ENCODE data around the gene ANK3.

ANK3 gene

DNA sequence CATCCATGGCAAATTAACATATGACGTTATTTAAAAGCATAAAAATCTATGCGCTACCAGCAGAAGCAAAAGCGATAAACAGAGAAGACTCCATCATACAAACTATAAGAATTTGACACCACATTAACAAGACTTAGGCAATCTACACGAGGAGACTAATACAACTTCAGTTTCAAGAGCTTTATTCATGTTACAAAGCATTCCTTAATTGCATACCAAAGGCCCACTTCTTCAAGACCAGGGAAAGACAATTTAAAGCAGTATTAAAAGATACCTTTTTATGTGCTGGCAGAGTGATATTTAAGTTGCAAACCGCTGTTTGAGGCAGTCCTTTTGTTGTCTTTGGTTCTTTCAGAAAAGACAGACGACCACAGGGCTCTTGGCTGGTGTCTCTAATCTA lies 307.3 kb downstream of the ANK3 start:
- TF ChIP-seq, protein P1, sequence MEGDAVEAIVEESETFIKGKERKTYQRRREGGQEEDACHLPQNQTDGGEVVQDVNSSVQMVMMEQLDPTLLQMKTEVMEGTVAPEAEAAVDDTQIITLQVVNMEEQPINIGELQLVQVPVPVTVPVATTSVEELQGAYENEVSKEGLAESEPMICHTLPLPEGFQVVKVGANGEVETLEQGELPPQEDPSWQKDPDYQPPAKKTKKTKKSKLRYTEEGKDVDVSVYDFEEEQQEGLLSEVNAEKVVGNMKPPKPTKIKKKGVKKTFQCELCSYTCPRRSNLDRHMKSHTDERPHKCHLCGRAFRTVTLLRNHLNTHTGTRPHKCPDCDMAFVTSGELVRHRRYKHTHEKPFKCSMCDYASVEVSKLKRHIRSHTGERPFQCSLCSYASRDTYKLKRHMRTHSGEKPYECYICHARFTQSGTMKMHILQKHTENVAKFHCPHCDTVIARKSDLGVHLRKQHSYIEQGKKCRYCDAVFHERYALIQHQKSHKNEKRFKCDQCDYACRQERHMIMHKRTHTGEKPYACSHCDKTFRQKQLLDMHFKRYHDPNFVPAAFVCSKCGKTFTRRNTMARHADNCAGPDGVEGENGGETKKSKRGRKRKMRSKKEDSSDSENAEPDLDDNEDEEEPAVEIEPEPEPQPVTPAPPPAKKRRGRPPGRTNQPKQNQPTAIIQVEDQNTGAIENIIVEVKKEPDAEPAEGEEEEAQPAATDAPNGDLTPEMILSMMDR (conservative IDR thresholded peaks at IDR 0.05; ENCODE audit: low read depth, low read length), result no peak
- no peak for DNase-seq (ENCODE audit: low read depth)
- H3K4me3 ChIP-seq (ENCODE audit: low read length), result no peak overlapping the region

DNA sequence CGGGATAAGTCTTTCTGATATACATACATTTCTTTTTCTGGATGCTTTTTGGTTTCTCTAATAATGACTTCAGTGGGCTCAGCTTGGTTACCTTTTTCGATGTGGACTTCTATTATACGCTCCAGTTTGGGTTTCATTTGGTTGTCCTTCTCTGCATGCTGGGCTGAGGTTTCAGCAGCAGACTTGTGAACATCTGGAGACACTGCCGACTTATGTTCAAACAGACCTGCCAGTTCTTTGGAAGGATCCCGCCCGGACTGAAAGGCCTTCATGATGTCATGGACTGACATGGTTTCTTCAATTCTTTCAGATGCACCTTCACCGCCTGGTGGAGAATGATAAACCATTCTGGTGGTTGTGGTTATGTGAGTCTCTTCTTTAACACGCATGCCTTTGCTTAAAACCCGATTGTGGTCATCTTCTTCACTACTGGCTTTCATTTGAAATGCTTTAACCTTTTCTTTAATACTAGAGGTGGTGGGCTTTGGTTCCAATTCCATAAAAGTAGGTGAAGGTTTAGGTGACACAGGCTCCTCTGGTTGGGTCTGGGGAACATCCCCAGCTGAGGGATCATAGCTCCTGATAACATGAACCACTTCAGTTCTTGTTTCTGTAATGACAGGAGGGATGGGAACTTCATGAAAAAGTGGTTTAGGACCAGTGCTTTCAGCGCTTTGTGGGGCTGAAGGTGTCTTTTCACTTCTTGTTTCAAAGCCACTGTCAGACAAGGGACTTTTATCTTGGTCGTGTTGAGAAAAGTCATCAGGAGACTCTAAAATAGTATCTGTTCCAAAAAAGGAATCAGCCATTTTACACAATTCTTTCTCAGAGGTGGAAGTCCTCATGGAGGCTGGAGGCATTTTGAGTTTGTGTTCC lies 315.7 kb downstream of the ANK3 start:
- no peak for DNase-seq (ENCODE audit: low read depth)
- TF ChIP-seq, protein P1 (conservative IDR thresholded peaks at IDR 0.05; ENCODE audit: low read depth, low read length), result no peak
- H3K4me3 ChIP-seq (ENCODE audit: low read length), result no peak overlapping the region

DNA sequence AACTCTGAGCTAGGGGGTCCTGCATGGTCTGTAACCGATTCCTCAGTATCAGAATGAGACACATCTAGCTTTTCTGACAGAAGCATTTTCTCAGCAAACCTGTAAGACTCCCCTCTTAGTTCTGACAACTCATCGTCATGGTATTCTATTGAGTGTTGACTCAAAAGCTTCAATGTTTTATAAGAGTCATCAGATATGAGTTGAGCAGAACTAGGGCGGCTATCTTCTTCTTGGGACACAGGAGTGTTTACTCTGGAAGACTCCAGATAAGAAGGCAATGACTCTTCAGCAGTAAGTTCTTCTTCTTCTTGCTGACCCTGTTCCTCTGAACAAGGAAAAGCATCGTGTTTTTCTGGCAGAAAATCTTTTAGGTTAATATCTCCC lies 316.3 kb downstream of the ANK3 start:
- no peak for DNase-seq (ENCODE audit: low read depth)
- TF ChIP-seq, protein P1 (conservative IDR thresholded peaks at IDR 0.05; ENCODE audit: low read depth, low read length), result no peak
- H3K4me3 ChIP-seq (ENCODE audit: low read length), result no peak overlapping the region

DNA sequence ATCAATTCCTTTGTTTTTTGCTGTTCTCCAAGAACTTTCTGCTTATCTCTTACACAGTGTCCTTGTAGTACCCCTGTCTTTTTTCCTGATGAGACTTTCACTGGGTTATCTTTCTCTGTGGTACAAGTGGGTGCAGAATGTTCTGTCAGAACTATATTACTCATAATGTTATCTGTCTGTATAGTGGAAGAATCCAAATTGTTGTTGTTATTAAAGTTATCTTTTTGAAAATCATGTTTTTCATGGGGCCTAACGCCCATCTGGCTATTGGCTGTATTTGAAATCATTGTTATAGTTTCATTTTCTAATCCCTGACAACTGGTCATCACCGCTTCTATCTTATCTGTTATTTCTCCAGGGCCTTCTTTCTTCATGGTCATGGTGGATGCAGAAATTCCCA lies 320.4 kb downstream of the ANK3 start:
- DNase-seq (ENCODE audit: low read depth), result no peak
- TF ChIP-seq, protein P1 (conservative IDR thresholded peaks at IDR 0.05; ENCODE audit: low read depth, low read length), result no peak
- H3K4me3 ChIP-seq (ENCODE audit: low read length), result no peak overlapping the region

DNA sequence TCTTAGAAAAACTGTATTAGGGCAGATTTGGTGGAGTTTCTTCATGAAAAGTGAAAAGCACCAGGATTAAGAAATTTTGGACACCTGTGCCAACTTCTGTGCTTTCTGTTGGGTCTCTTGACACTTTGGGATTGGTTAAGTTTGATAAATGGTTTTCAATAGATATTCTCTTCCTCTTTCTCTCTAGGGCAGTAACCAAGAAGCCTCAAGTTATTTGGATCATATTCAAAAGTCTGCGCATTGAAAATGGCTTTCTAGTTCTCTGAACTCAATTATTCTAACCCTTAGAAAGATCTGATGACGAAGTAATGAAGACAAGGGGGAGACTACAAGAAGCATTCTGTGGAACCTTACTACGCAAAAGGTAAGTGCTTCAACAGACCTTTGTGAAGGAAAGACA lies 339.3 kb downstream of the ANK3 start:
- TF ChIP-seq, protein P1 (conservative IDR thresholded peaks at IDR 0.05; ENCODE audit: low read depth, low read length), result no peak
- H3K4me3 ChIP-seq (ENCODE audit: low read length), result no peak overlapping the region
- no peak for DNase-seq (ENCODE audit: low read depth)

DNA sequence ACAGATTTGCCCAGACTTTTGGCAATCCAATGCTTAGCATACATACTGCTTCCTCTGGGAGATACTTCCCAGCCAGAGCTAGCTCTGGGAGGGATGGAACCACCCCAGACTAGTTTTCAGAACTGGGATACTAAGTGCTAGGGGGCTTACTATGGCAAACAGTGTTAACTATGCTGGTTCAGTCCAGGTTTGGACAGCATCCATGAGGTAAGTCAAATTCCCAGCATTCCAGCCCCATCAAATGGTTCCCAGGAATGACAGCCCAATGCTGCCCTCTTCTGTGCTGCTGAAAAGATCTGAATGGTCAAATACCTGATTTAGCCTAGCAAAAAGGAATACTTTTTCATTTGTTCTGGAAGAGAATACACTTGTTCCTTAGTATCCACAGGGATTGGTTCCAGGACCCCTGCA lies 341.6 kb downstream of the ANK3 start:
- no peak for DNase-seq (ENCODE audit: low read depth)
- TF ChIP-seq, protein P1 (conservative IDR thresholded peaks at IDR 0.05; ENCODE audit: low read depth, low read length), result peak; percentile 60
- no peak overlapping the region for H3K4me3 ChIP-seq (ENCODE audit: low read length)

DNA sequence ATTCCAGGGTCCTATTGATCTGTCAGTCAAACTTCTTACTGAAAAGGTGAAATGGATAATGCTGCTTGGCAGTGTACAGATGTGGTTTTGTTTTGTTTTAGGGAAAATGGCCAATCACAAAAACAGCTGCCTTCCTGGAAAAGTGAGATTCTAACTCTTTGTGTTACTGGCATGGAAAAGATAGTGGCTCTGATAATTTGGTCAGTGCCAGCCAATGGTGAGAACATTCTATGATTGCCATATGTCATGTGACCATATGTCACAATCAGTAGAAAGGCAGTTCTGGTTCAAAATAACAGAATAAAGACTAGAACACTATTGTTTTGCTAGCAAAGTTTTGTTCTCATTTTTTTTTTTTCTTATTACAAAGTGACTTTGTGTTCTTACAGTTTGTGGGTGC lies 344.1 kb downstream of the ANK3 start:
- TF ChIP-seq, protein P1 (conservative IDR thresholded peaks at IDR 0.05; ENCODE audit: low read depth, low read length), result no peak
- no peak for DNase-seq (ENCODE audit: low read depth)
- no peak overlapping the region for H3K4me3 ChIP-seq (ENCODE audit: low read length)
